ENCODE data around the gene MED8.

The MED8 gene

GRCh38 chr1:43387976-43388599 lies 1.5 kb downstream of the MED8 start:
- Histone ChIP-seq H3K27me3 (ENCODE audit: insufficient read depth, poor library complexity, severe bottlenecking) (no peaks in the 10 kb centered on the region), H3K4me3 (ENCODE audit: severe bottlenecking) (no peak overlapping the region), H3K27ac (ENCODE audit: poor library complexity, severe bottlenecking) (no peak overlapping the region), H3K4me1 (ENCODE audit: insufficient read depth, poor library complexity, severe bottlenecking) (peaks cover 7% of the 10 kb centered on the region), H3K36me3 (ENCODE audit: low read depth) (peaks cover 57% of the 10 kb centered on the region), H3K9me3 (ENCODE audit: severe bottlenecking) (no peaks in the 10 kb centered on the region)
- DNase-seq (ENCODE audit: low spot score) (no peak), ATAC-seq (ENCODE audit: low read depth) (no peak)
- TF ChIP-seq CTCF (IDR thresholded peaks at IDR 0.05; ENCODE audit: poor library complexity, severe bottlenecking) = no peak

GRCh38 chr1:43386676-43387075 lies 2.9 kb downstream of the MED8 start:
- Histone ChIP-seq H3K9me3 (ENCODE audit: severe bottlenecking) (no peaks in the 10 kb centered on the region), H3K27me3 (ENCODE audit: insufficient read depth, poor library complexity, severe bottlenecking) (no peaks in the 10 kb centered on the region), H3K36me3 (ENCODE audit: low read depth) (peaks cover 63% of the 10 kb centered on the region), H3K4me3 (ENCODE audit: severe bottlenecking) (no peak overlapping the region), H3K4me1 (ENCODE audit: insufficient read depth, poor library complexity, severe bottlenecking) (peaks cover 7% of the 10 kb centered on the region), H3K27ac (ENCODE audit: poor library complexity, severe bottlenecking) (no peak overlapping the region)
- DNase-seq (ENCODE audit: low spot score) (no peak), ATAC-seq (ENCODE audit: low read depth) (no peak)
- no peak for TF ChIP-seq CTCF (IDR thresholded peaks at IDR 0.05; ENCODE audit: poor library complexity, severe bottlenecking)

DNA sequence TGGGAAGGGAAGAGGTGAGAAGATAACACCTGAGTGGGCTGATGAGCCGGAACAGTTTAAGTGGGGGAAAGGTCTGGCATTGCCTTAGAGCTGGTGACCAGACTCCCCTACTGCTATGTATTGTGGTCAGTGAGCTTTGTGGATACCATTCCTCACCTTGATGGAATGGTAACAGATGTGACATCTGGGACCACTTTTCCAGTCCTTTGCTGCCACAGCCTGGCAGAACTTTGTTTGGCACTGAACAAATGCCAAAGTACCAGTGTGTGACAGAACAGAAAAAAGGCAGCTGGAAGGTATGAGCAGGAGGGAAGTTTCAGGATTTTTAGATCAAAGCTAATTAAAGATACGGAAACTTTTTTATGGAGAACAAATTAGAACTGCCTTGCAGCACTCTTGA lies 6.2 kb downstream of the MED8 start:
- peak; percentile 19 for TF ChIP-seq CTCF (IDR thresholded peaks at IDR 0.05; ENCODE audit: poor library complexity, severe bottlenecking)
- no peaks in the 10 kb centered on the region for H3K27me3 ChIP-seq (ENCODE audit: insufficient read depth, poor library complexity, severe bottlenecking)
- no peak overlapping the region for H3K27ac ChIP-seq (ENCODE audit: poor library complexity, severe bottlenecking)
- DNase-seq (ENCODE audit: low spot score) (no peak), ATAC-seq (ENCODE audit: low read depth) (peak; percentile 36; the same call in 2 of the 3 replicates)
- no peaks in the 10 kb centered on the region for H3K9me3 ChIP-seq (ENCODE audit: severe bottlenecking)
- no peak overlapping the region for H3K4me3 ChIP-seq (ENCODE audit: severe bottlenecking)
- H3K36me3 ChIP-seq (ENCODE audit: low read depth) = peaks cover 63% of the 10 kb centered on the region
- peaks cover 2% of the 10 kb centered on the region for H3K4me1 ChIP-seq (ENCODE audit: insufficient read depth, poor library complexity, severe bottlenecking)

DNA sequence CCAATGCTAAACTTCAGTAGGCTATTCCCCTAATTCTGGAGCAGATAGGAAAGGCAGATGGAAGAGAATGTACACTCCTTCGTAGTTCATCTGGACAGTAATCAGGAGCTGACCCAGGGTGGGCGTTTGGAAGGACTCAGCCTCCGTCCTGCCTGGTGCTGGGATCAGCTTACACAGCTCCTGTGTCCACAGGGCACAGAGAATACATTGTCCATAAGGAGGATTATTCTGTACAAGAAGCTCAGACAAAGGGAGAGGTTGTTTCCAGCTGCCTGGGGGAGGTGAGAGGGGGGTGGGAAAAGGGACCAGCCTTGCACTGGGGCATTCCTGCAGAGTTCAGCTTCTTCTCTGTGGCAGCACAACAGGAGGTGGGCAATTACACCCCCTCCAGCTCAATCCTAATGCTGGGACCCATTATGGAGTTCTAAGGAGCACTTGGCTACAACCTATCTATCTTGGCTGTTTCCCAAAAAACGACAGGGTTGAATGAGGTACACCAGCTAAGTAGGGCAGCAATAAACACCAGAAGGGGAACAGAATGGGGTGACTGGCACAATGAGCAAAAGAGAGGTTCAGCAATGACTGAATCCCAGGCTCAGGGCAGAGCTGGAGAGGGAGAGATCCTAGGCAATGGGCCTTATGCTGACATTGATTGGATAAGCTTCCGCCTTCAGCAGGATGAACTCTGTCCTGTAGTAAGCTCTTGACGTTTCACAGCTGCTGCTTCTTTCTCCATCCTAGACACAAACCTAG lies 7.4 kb downstream of the MED8 start:
- Histone ChIP-seq H3K4me1 (ENCODE audit: insufficient read depth, poor library complexity, severe bottlenecking) (no peaks in the 10 kb centered on the region), H3K27me3 (ENCODE audit: insufficient read depth, poor library complexity, severe bottlenecking) (no peaks in the 10 kb centered on the region), H3K27ac (ENCODE audit: poor library complexity, severe bottlenecking) (no peak overlapping the region), H3K9me3 (ENCODE audit: severe bottlenecking) (no peaks in the 10 kb centered on the region), H3K4me3 (ENCODE audit: severe bottlenecking) (no peak overlapping the region), H3K36me3 (ENCODE audit: low read depth) (peaks cover 50% of the 10 kb centered on the region)
- TF ChIP-seq CTCF (IDR thresholded peaks at IDR 0.05; ENCODE audit: poor library complexity, severe bottlenecking) = no peak
- DNase-seq (ENCODE audit: low spot score) (no peak), ATAC-seq (ENCODE audit: low read depth) (peak; percentile 23; the same call in 1 of the 3 replicates)

- Histone ChIP-seq H3K27ac (ENCODE audit: poor library complexity, severe bottlenecking) (no peak overlapping the region), H3K36me3 (ENCODE audit: low read depth) (peaks cover 44% of the 10 kb centered on the region), H3K9me3 (ENCODE audit: severe bottlenecking) (no peaks in the 10 kb centered on the region), H3K4me3 (ENCODE audit: severe bottlenecking) (no peak overlapping the region), H3K27me3 (ENCODE audit: insufficient read depth, poor library complexity, severe bottlenecking) (no peaks in the 10 kb centered on the region), H3K4me1 (ENCODE audit: insufficient read depth, poor library complexity, severe bottlenecking) (no peaks in the 10 kb centered on the region)
- no peak for TF ChIP-seq CTCF (IDR thresholded peaks at IDR 0.05; ENCODE audit: poor library complexity, severe bottlenecking)
- DNase-seq (ENCODE audit: low spot score) = no peak
- ATAC-seq (ENCODE audit: low read depth) = no peak
Measured at GRCh38 chr1:43381612-43382011, 8.0 kb downstream of the MED8 start.
